ENCODE measurements around the gene EIF3I.

DNA sequence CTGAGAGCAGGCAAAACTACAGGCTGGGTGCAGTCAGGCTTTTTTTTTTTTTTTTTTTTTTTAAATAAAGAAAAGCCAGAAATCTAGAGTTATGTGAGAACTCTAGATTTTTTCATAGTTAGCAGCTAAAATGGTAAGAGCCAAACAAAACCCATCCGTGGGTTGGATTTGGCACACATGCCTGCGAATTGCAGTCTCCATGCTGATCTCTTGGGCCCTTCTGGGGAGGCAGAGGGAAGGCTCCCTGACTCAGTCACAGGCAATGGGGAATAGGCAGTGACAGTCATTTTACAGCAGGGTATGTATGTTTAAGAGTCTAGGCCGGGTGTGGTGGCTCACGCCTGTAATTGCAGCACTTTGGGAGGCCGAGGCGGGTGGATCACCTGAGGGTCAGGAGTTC, 40.1 kb upstream of the EIF3I start:
- TF ChIP-seq CTCF (IDR thresholded peaks at IDR 0.05; ENCODE audit: low read length) (no peak), EZH2 (IDR thresholded peaks at IDR 0.05; ENCODE audit: borderline replicate concordance, low read length) (no peak)

All from OCI-LY1 (cell line).